Prostate gland (tissue), 2 donors: ENCODE results near the gene C19orf12. TPM values are rescaled to one million over a fixed set of nuclear protein-coding genes. Genes with fewer than 3 reads are reported as not detected.

Source experiments
- DNase-seq: peaks from one replicate; pipeline ENCODE4 v3.0.0-alpha.2; 2019; ENCODE audit warnings: low spot score
- H3K27ac ChIP-seq, 2 donors: fragments of 200-600 bp; sonication (generic); 2 replicates each; pipeline ENCODE4 v1.5.1; 2017 to 2019
- H3K27me3 ChIP-seq: fragments of 200-600 bp; sonication (generic); replicated peaks from 2 replicates; pipeline ENCODE4 v1.5.1; 2019; ENCODE audit not compliant: insufficient read depth
- H3K36me3 ChIP-seq, 2 donors: fragments of 200-600 bp; sonication (generic); 1 replicate in 1 of 2; 2 replicates in 1 of 2; pipeline versions ENCODE4 v1.5.1 to v1.8.1; 2017 to 2019
- H3K4me1 ChIP-seq: fragments of 200-600 bp; sonication (generic); replicated peaks from 2 replicates; pipeline ENCODE4 v1.5.1; 2019
- H3K4me3 ChIP-seq, 2 donors: fragments of 200-600 bp; sonication (generic); 2 replicates each; pipeline ENCODE4 v1.5.1; 2017 to 2019
- H3K9me3 ChIP-seq: fragments of 200-600 bp; sonication (generic); 2 replicates; pipeline ENCODE4 v1.5.1; 2017
- CTCF ChIP-seq, 4 experiments: fragments of 200-600 bp in 2 of 4; fragments of 450-650 bp in 2 of 4; sonication (generic) in 2 of 4; IDR thresholded peaks; 1 replicate in 3 of 4; 2 replicates in 1 of 4; pipeline ENCODE4 v1.5.1; 2016 to 2019; ENCODE audit warnings: antibody characterized with exemption in 4 of 4, mild to moderate bottlenecking in 2 of 4, moderate library complexity in 2 of 4
- POLR2A ChIP-seq: fragments of 450-650 bp; IDR thresholded peaks from one replicate; pipeline ENCODE4 v1.6.1; 2016; ENCODE audit warnings: antibody characterized with exemption, mild to moderate bottlenecking
- POLR2AphosphoS5 ChIP-seq: sonication (generic); formaldehyde crosslinking; IDR thresholded peaks from one replicate; pipeline ENCODE4 v1.6.1; 2017; ENCODE audit warnings: antibody characterized with exemption
- WGBS: methylation state at CpG from one replicate; pipeline ENCODE4 v1.1.5; 2018; 5-methylcytosine and 5-hydroxymethylcytosine counted together
- intact Hi-C: fragments of 100-400 bp; cut with DNase I; formaldehyde crosslinking; loops from one replicate; pipeline ENCODE4 v1.14.2; 2022
- total RNA-seq, 2 donors: library from RNA; depleted of rRNA; stranded (reverse); fragments of >200 nt; gene quantifications; one replicate each; pipeline ENCODE4 v1.1.0, GENCODE V29; 2016

Gene C19orf12
- total RNA-seq, 2 donors from 2014 or later, result 27.9 to 42.4 TPM

GRCh38 chr19:29745253-29745652, 30.2 kb upstream of the C19orf12 start:
- 70% methylated on average over 6 of the region's 6 CpGs for WGBS
- no peak overlapping the region for H3K4me3 ChIP-seq
- no peak overlapping the region for H3K27ac ChIP-seq
- H3K36me3 ChIP-seq, result no peaks in the 10 kb centered on the region
- H3K9me3 ChIP-seq, result no peaks in the 10 kb centered on the region
- no peaks in the 10 kb centered on the region for H3K4me1 ChIP-seq
- no peak for DNase-seq
- TF ChIP-seq POLR2A (no peak), POLR2AphosphoS5 (no peak), CTCF (IDR thresholded peaks at IDR 0.05) (no peak)
- no peaks in the 10 kb centered on the region for H3K27me3 ChIP-seq
- intact Hi-C loops, result no loop called here

GRCh38 chr19:29743681-29744080, 28.6 kb upstream of the C19orf12 start:
- intact Hi-C loops, result no loop called here
- no peaks in the 10 kb centered on the region for H3K9me3 ChIP-seq

DNA sequence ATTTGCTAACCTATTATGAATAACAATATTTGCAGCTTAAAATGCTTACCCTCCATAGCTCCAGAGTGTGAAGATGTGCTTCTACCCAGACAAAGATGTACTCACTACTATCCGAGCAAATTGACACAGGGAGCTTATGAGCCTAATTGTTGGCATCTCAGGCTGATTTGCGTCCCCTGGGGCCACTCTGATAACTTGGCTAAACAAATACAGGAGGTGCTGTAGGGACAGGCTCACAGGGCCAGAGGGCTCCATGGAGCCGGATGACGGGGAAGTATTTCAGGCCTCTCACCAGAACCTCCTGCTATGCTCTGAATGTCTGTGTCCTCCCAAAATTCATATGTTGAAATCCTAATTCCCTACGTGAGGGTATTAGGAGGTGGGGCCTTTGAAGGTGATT, 26.7 kb upstream of the C19orf12 start:
- TF ChIP-seq CTCF (IDR thresholded peaks at IDR 0.05) (no peak), POLR2AphosphoS5 (no peak), POLR2A (no peak)

More at GRCh38 chr19:29743681-29744080, 28.6 kb upstream of the C19orf12 start:
- DNase-seq, result no peak
- H3K27me3 ChIP-seq, result no peaks in the 10 kb centered on the region
- no peaks in the 10 kb centered on the region for H3K4me1 ChIP-seq
- H3K36me3 ChIP-seq, result no peaks in the 10 kb centered on the region
- H3K4me3 ChIP-seq, result no peak overlapping the region
- no peak overlapping the region for H3K27ac ChIP-seq
- TF ChIP-seq POLR2AphosphoS5 (no peak), POLR2A (no peak), CTCF (IDR thresholded peaks at IDR 0.05) (no peak)

DNA sequence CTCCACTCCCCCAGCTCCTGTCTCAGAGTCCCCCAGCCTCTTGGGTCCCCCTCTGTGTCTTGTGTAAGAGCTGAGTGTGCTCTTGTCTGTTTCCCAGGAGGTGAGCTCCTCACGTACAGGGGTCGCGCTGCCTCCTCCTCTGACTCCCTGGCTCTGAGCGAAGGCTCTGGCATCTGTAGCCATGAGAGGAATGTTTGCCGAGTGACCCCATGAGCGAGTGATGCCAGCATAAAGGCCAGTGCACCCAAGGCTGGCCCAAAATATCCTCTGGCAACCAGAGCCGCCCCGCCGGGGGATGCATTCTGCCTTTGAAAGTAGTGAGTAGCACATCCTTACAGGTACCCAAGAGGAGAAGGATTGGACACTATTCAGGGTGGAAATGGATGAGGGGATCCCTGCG, 26.2 kb upstream of the C19orf12 start:
- 85% methylated on average over 10 of the region's 10 CpGs for WGBS
- DNase-seq, result no peak
- Histone ChIP-seq H3K27ac (no peak overlapping the region), H3K36me3 (no peaks in the 10 kb centered on the region), H3K4me3 (no peak overlapping the region), H3K9me3 (no peaks in the 10 kb centered on the region), H3K27me3 (peaks cover 2% of the 10 kb centered on the region), H3K4me1 (no peaks in the 10 kb centered on the region)
- intact Hi-C loops, result no loop called here
- no peak for TF ChIP-seq POLR2AphosphoS5
- TF ChIP-seq POLR2A, result no peak
- TF ChIP-seq CTCF (IDR thresholded peaks at IDR 0.05), result no peak

More for the DNA sequence above, 26.7 kb upstream of the C19orf12 start:
- Histone ChIP-seq H3K36me3 (no peaks in the 10 kb centered on the region), H3K4me3 (no peak overlapping the region), H3K9me3 (no peaks in the 10 kb centered on the region), H3K27ac (no peak overlapping the region), H3K27me3 (peaks cover 2% of the 10 kb centered on the region), H3K4me1 (no peaks in the 10 kb centered on the region)
- 54% methylated on average over 5 of the region's 5 CpGs for WGBS
- no peak for DNase-seq
- intact Hi-C loops, result no loop called here

DNA sequence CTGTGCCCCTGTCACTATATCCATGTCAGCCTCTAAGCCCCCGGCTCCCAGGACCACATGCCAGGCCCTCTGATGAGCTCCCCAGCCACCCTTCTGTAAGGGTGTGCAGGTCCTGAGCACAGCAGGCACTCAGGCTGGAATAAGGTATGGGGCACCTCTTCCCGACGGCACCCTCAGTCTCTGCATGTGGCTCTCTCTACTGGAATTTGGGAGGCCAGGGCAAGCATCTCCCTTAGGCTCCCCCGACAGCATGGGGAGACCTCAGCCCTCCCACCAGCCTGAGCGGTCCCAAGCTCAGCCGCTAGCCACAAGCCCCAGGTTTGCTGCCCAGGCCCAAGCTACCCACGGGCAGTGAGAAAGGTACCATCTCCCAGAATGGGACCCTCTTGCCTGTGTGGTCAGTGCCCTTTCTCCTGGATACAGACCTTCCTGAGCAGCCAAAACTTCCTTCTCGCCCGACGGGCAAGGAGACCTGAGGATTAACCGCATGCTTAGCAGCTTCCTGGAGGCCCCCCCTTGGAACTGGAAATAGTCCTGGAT, 22.5 kb upstream of the C19orf12 start:
- H3K36me3 ChIP-seq, result no peaks in the 10 kb centered on the region
- H3K27me3 ChIP-seq, result peaks cover 2% of the 10 kb centered on the region
- no peak overlapping the region for H3K4me3 ChIP-seq
- H3K27ac ChIP-seq, result no peak overlapping the region
- TF ChIP-seq POLR2A, result no peak
- TF ChIP-seq CTCF (IDR thresholded peaks at IDR 0.05), result no peak
- no peak for TF ChIP-seq POLR2AphosphoS5
- no peak for DNase-seq
- no peaks in the 10 kb centered on the region for H3K4me1 ChIP-seq
- 78% methylated on average over 11 of the region's 11 CpGs for WGBS
- intact Hi-C loops, result no loop called here
- H3K9me3 ChIP-seq, result no peaks in the 10 kb centered on the region
